ENCODE data around the gene SORCS3.
"Not testable (repeated sequence)": the region's sequence is repeated elsewhere in the genome, so short reads cannot be mapped to it uniquely, and the experiment has no call there.

The SORCS3 gene

GRCh38 chr10:104689105-104689504 lies 48.0 kb downstream of the SORCS3 start:
- DNase-seq (ENCODE audit: low read depth) = no peak
- H3K4me3 ChIP-seq (ENCODE audit: low read depth, low read length) = no peak overlapping the region
- TF ChIP-seq CTCF (conservative IDR thresholded peaks at IDR 0.05; ENCODE audit: low read depth, low read length) = no peak

- no peak overlapping the region for H3K4me3 ChIP-seq (ENCODE audit: low read depth, low read length)
- no peak for TF ChIP-seq CTCF (conservative IDR thresholded peaks at IDR 0.05; ENCODE audit: low read depth, low read length)
- DNase-seq (ENCODE audit: low read depth) = no peak
Measured at GRCh38 chr10:104689547-104689946, 48.5 kb downstream of the SORCS3 start.

GRCh38 chr10:104690101-104690500 lies 49.0 kb downstream of the SORCS3 start:
- no peak for TF ChIP-seq CTCF (conservative IDR thresholded peaks at IDR 0.05; ENCODE audit: low read depth, low read length)
- H3K4me3 ChIP-seq (ENCODE audit: low read depth, low read length) = no peak overlapping the region

GRCh38 chr10:104690959-104691358 lies 49.9 kb downstream of the SORCS3 start:
- TF ChIP-seq CTCF (conservative IDR thresholded peaks at IDR 0.05; ENCODE audit: low read depth, low read length) = no peak
- no peak overlapping the region for H3K4me3 ChIP-seq (ENCODE audit: low read depth, low read length)
- no peak for DNase-seq (ENCODE audit: low read depth)

More at GRCh38 chr10:104690101-104690500, 49.0 kb downstream of the SORCS3 start:
- DNase-seq (ENCODE audit: low read depth) = no peak

- DNase-seq (ENCODE audit: low read depth) = no peak
- no peak overlapping the region for H3K4me3 ChIP-seq (ENCODE audit: low read depth, low read length)
- TF ChIP-seq CTCF (conservative IDR thresholded peaks at IDR 0.05; ENCODE audit: low read depth, low read length) = no peak
Measured at GRCh38 chr10:104694074-104694473, 53.0 kb downstream of the SORCS3 start.

- not testable (repeated sequence) for H3K4me3 ChIP-seq (ENCODE audit: low read depth, low read length); DNase-seq (ENCODE audit: low read depth)
Measured at GRCh38 chr10:104703262-104703661, 62.2 kb downstream of the SORCS3 start.

GRCh38 chr10:104706886-104707285 lies 65.8 kb downstream of the SORCS3 start:
- no peak overlapping the region for H3K4me3 ChIP-seq (ENCODE audit: low read depth, low read length)
- no peak for DNase-seq (ENCODE audit: low read depth)
- TF ChIP-seq CTCF (conservative IDR thresholded peaks at IDR 0.05; ENCODE audit: low read depth, low read length) = no peak
